Measurements from ENCODE around the gene IGSF22. TPM values are rescaled to one million over a fixed set of nuclear protein-coding genes. Genes with fewer than 3 reads are reported as not detected.

The IGSF22 gene
- total RNA-seq: under 1 TPM in 3 of 4 donors, not detected in 1; 0.33 to 0.93 (median 0.78) TPM

- Histone ChIP-seq H3K9me3 (no peaks in the 10 kb centered on the region), H3K4me1 (peaks cover 0 to 9% of the 10 kb centered on the region in 2 donors), H3K27me3 (no peaks in the 10 kb centered on the region), H3K4me3 (replicated peaks in 1 of 3) (no peak within 1 kb of the TSS), H3K36me3 (no peaks in the 10 kb centered on the region), H3K27ac (no peak within 1 kb of the TSS)
- DNase-seq: no peak
- intact Hi-C loops (cut with DNase I): no loop called here
- no peak for TF ChIP-seq POLR2A (IDR thresholded peaks at IDR 0.05)
- TF ChIP-seq CTCF (IDR thresholded peaks at IDR 0.05): no peak
- WGBS, 2 donors: 65 to 70% methylated on average over 6 to 7 of the region's 7 CpGs
These were observed at the start of gene IGSF22 for GRCh38 chr11:18726040-18726439. Gene IGSF22 (minus strand): TSS chr11:18726188. CDS start chr11:18724236, 1,952 bp downstream.

- TF ChIP-seq CTCF (IDR thresholded peaks at IDR 0.05) (no peak), POLR2A (IDR thresholded peaks at IDR 0.05) (no peak)
- H3K36me3 ChIP-seq: no peaks in the 10 kb centered on the region
- no peak overlapping the region for H3K27ac ChIP-seq
- no peaks in the 10 kb centered on the region for H3K9me3 ChIP-seq
- H3K4me1 ChIP-seq: no peaks in the 10 kb centered on the region
- DNase-seq: no peak
- no peaks in the 10 kb centered on the region for H3K27me3 ChIP-seq
- no peak overlapping the region for H3K4me3 ChIP-seq (replicated peaks in 1 of 3)
- intact Hi-C loops (cut with DNase I): no loop called here
- WGBS, 2 donors: 75 to 81% methylated on average over 7 of the region's 7 CpGs
These were observed 48.8 kb upstream of the IGSF22 start for GRCh38 chr11:18774801-18775200.

- no peaks in the 10 kb centered on the region for H3K36me3 ChIP-seq
- no peaks in the 10 kb centered on the region for H3K9me3 ChIP-seq
- intact Hi-C loops (cut with DNase I): no loop called here
- no peaks in the 10 kb centered on the region for H3K4me1 ChIP-seq
- H3K4me3 ChIP-seq (replicated peaks in 1 of 3): no peak overlapping the region
- TF ChIP-seq POLR2A (IDR thresholded peaks at IDR 0.05) (no peak), CTCF (IDR thresholded peaks at IDR 0.05) (no peak)
- H3K27ac ChIP-seq: no peak overlapping the region
- no peak for DNase-seq
- H3K27me3 ChIP-seq: no peaks in the 10 kb centered on the region
- WGBS, 2 donors: 75 to 80% methylated on average over 3 of the region's 3 CpGs
These were observed 47.7 kb upstream of the IGSF22 start for GRCh38 chr11:18773681-18774080.

- no peak for DNase-seq
- Histone ChIP-seq H3K36me3 (no peaks in the 10 kb centered on the region), H3K27me3 (no peaks in the 10 kb centered on the region), H3K9me3 (no peaks in the 10 kb centered on the region), H3K27ac (no peak overlapping the region), H3K4me1 (no peaks in the 10 kb centered on the region), H3K4me3 (replicated peaks in 1 of 3) (no peak overlapping the region)
- intact Hi-C loops (cut with DNase I): no loop called here
- 63 to 68% methylated on average over 8 of the region's 8 CpGs for WGBS, 2 donors
- no peak for TF ChIP-seq CTCF (IDR thresholded peaks at IDR 0.05)
- TF ChIP-seq POLR2A (IDR thresholded peaks at IDR 0.05): no peak
These were observed 47.1 kb upstream of the IGSF22 start for GRCh38 chr11:18773104-18773503.

GRCh38 chr11:18772211-18772610 is 46.2 kb upstream of the IGSF22 start:
- WGBS, 2 donors: 77 to 78% methylated on average over 5 of the region's 5 CpGs
- Histone ChIP-seq H3K36me3 (no peaks in the 10 kb centered on the region), H3K9me3 (no peaks in the 10 kb centered on the region), H3K27me3 (no peaks in the 10 kb centered on the region), H3K27ac (no peak overlapping the region), H3K4me1 (no peaks in the 10 kb centered on the region), H3K4me3 (replicated peaks in 1 of 3) (no peak overlapping the region)
- TF ChIP-seq POLR2A (IDR thresholded peaks at IDR 0.05) (no peak), CTCF (IDR thresholded peaks at IDR 0.05) (no peak)
- DNase-seq: no peak
- intact Hi-C loops (cut with DNase I): no loop called here

All from thyroid gland (tissue), 4 donors.